Measurements from ENCODE around the gene CHST3. TPM values are rescaled to one million over a fixed set of nuclear protein-coding genes. Genes with fewer than 3 reads are reported as not detected.

CHST3 gene
- total and polyA plus RNA-seq, 10 donors, result 0.28 to 8.7 (median 4.5) TPM

DNA sequence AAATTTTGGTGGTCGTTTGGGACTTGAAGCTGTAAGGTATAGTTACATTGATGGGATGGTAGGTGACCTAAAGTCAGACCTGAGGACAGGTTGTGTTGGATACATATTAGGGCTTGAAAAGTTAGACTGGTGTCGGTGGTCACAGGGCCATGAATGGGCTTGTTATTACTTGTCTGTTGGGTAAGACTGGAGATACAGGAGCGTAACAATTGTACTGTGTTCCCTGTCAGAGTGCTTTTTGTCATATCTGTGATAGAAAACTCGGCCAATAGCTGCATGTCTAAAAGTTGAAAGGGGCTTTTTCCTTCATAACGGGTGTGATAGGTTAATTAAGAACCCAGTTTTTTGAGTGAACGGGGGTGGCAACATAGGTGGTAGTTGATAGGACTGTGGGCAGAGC, 13.5 kb upstream of the CHST3 start:
- H3K9me3 ChIP-seq, result peaks cover 8 to 88% (median 59%) of the 10 kb centered on the region in 8 donors
- no peak for DNase-seq
- no peak overlapping the region for H3K27ac ChIP-seq
- 78 to 91% (median 87%) methylated on average over 6 of the region's 6 CpGs for WGBS, 5 donors
- no peaks in the 10 kb centered on the region for H3K4me1 ChIP-seq
- intact Hi-C loops (cut with DNase I; ENCODE audit: low total_unique reads), result no loop called here
- peaks cover 0 to 3% (median 0%) of the 10 kb centered on the region in 7 donors for H3K27me3 ChIP-seq (replicated peaks in 1 of 7)
- H3K36me3 ChIP-seq, result no peaks in the 10 kb centered on the region
- H3K4me3 ChIP-seq, result no peak overlapping the region
- TF ChIP-seq, protein P1, sequence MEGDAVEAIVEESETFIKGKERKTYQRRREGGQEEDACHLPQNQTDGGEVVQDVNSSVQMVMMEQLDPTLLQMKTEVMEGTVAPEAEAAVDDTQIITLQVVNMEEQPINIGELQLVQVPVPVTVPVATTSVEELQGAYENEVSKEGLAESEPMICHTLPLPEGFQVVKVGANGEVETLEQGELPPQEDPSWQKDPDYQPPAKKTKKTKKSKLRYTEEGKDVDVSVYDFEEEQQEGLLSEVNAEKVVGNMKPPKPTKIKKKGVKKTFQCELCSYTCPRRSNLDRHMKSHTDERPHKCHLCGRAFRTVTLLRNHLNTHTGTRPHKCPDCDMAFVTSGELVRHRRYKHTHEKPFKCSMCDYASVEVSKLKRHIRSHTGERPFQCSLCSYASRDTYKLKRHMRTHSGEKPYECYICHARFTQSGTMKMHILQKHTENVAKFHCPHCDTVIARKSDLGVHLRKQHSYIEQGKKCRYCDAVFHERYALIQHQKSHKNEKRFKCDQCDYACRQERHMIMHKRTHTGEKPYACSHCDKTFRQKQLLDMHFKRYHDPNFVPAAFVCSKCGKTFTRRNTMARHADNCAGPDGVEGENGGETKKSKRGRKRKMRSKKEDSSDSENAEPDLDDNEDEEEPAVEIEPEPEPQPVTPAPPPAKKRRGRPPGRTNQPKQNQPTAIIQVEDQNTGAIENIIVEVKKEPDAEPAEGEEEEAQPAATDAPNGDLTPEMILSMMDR (IDR thresholded peaks at IDR 0.05 in 8 of 11, conservative IDR thresholded peaks at IDR 0.05 in 3 of 11), result no peak
- no peak for TF ChIP-seq POLR2A (IDR thresholded peaks at IDR 0.05)
- TF ChIP-seq POLR2AphosphoS5 (IDR thresholded peaks at IDR 0.05), result no peak

- WGBS, 5 donors, result 55 to 85% (median 70%) methylated on average over 3 of the region's 3 CpGs
- intact Hi-C loops (cut with DNase I; ENCODE audit: low total_unique reads), result no loop called here
Observed at GRCh38 chr10:71952745-71953144, 11.4 kb upstream of the CHST3 start.

DNA sequence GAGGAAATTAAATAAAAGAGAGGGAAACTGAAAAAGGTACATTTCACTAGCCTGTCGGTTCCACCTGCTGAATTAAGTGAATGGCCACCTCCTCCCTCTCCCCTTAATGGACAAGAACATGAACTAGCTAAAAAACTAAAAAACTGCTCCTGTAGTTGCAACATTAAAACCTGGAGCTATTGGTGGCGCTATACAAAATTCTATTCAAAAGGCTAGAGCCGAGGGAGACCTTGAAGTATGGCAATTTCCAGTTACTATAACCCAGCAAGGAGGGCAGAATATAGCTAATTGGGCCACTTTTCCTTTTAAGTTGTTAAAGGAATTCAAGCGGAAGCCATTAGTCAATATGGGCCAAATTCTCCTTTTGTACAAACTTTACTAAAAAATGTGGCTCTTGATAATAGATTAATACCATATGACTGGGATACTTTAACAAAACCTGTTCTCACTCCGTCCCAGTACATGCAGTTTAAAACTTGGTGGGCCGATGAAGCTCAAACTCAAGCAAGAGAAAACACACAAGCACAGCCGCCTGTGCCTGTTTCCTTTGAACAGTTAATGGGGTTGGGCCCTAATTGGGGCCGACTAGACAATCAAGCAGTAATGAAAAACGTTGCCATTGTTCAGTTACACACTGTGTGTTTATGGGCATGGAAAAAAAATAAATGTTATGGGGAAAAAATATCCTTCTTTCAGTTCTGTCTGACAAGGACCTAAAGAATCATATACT, 6.5 kb upstream of the CHST3 start:
- Histone ChIP-seq H3K36me3 (no peaks in the 10 kb centered on the region), H3K9me3 (peaks cover 0 to 38% (median 14%) of the 10 kb centered on the region in 8 donors), H3K27me3 (replicated peaks in 1 of 7) (peaks cover 0 to 19% (median 0%) of the 10 kb centered on the region in 7 donors), H3K27ac (no peak overlapping the region), H3K4me3 (no peak overlapping the region), H3K4me1 (peaks cover 0 to 7% (median 2%) of the 10 kb centered on the region in 6 donors)
- TF ChIP-seq POLR2AphosphoS5 (IDR thresholded peaks at IDR 0.05), result no peak
- TF ChIP-seq, protein P1 (IDR thresholded peaks at IDR 0.05 in 8 of 11, conservative IDR thresholded peaks at IDR 0.05 in 3 of 11), result no peak
- no peak for TF ChIP-seq POLR2A (IDR thresholded peaks at IDR 0.05)
- DNase-seq, result no peak
- intact Hi-C loops (cut with DNase I; ENCODE audit: low total_unique reads), result loop anchor here (2.0 kb wide), 1 partner anchor 87 kb away; no protein-coding TSS in a partner anchor
- WGBS, 5 donors, result 73 to 79% (median 75%) methylated on average over 9 of the region's 9 CpGs

More at GRCh38 chr10:71952745-71953144, 11.4 kb upstream of the CHST3 start:
- no peak for DNase-seq
- peaks cover 0 to 7% (median 0%) of the 10 kb centered on the region in 6 donors for H3K4me1 ChIP-seq
- no peaks in the 10 kb centered on the region for H3K36me3 ChIP-seq
- H3K4me3 ChIP-seq, result no peak overlapping the region
- TF ChIP-seq, protein P1 (IDR thresholded peaks at IDR 0.05 in 8 of 11, conservative IDR thresholded peaks at IDR 0.05 in 3 of 11), result no peak
- TF ChIP-seq POLR2A (IDR thresholded peaks at IDR 0.05) (no peak), POLR2AphosphoS5 (IDR thresholded peaks at IDR 0.05) (no peak)
- peaks cover 0 to 79% (median 44%) of the 10 kb centered on the region in 8 donors for H3K9me3 ChIP-seq
- peaks cover 0 to 3% (median 0%) of the 10 kb centered on the region in 7 donors for H3K27me3 ChIP-seq (replicated peaks in 1 of 7)
- H3K27ac ChIP-seq, result no peak overlapping the region

DNA sequence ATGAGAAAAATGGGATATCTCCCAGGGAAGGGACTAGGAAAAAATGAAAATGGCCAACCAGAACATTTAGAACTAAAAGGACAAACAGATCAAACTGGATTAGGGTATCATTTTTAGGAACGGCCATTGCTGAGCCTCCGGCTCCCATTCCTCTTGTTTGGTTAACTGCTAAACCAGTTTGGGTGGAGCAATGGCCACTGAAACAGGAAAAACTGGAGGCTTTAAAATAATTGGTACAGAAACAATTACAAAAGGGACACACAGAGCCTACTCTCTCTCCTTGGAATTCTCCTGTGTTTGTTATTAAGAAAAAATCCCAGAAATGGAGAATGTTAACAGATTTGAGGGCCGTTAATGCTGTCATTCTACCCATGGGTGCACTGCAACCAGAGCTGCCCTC, 4.7 kb upstream of the CHST3 start:
- peaks cover 0 to 23% (median 13%) of the 10 kb centered on the region in 8 donors for H3K9me3 ChIP-seq
- no peaks in the 10 kb centered on the region for H3K36me3 ChIP-seq
- H3K27me3 ChIP-seq (replicated peaks in 1 of 7), result peaks cover 0 to 37% (median 11%) of the 10 kb centered on the region in 7 donors
- H3K4me1 ChIP-seq, result peaks cover 0 to 20% (median 15%) of the 10 kb centered on the region in 6 donors
- TF ChIP-seq POLR2AphosphoS5 (IDR thresholded peaks at IDR 0.05) (no peak), POLR2A (IDR thresholded peaks at IDR 0.05) (no peak)
- TF ChIP-seq, protein P1 (IDR thresholded peaks at IDR 0.05 in 8 of 11, conservative IDR thresholded peaks at IDR 0.05 in 3 of 11), result no peak
- intact Hi-C loops (cut with DNase I; ENCODE audit: low total_unique reads), result no loop called here
- no peak overlapping the region for H3K27ac ChIP-seq
- no peak overlapping the region for H3K4me3 ChIP-seq
- no peak for DNase-seq
- WGBS, 5 donors, result 92 to 98% (median 97%) methylated on average over 3 of the region's 3 CpGs

Measured in spleen (tissue), 11 donors.